Suprapubic skin (tissue), 4 donors: ENCODE results near the gene HSPA14.

ENCODE experiments used
- EP300 ChIP-seq: sonication (generic); formaldehyde crosslinking; IDR thresholded peaks from one replicate; pipeline ENCODE4 v1.6.1; 2017; ENCODE audit warnings: antibody characterized with exemption
- POLR2A ChIP-seq, 2 donors: fragments of 450-650 bp; IDR thresholded peaks; one replicate each; pipeline ENCODE4 v1.6.1; 2017; ENCODE audit warnings: antibody characterized with exemption in 2 of 2, mild to moderate bottlenecking in 2 of 2, moderate library complexity in 2 of 2
- POLR2AphosphoS5 ChIP-seq, 3 donors: sonication (generic); formaldehyde crosslinking; IDR thresholded peaks; one replicate each; pipeline ENCODE4 v1.6.1; 2017; ENCODE audit warnings: antibody characterized with exemption in 3 of 3
- TF ChIP-seq, protein P1 (sequence below), 2 donors: fragments of 200-600 bp in 1 of 2; fragments of 450-650 bp in 1 of 2; sonication (generic) in 1 of 2; IDR thresholded peaks; one replicate each; pipeline ENCODE4 v1.5.1; 2016 to 2019; ENCODE audit warnings: antibody characterized with exemption in 2 of 2, mild to moderate bottlenecking in 1 of 2, moderate library complexity in 1 of 2

DNA sequence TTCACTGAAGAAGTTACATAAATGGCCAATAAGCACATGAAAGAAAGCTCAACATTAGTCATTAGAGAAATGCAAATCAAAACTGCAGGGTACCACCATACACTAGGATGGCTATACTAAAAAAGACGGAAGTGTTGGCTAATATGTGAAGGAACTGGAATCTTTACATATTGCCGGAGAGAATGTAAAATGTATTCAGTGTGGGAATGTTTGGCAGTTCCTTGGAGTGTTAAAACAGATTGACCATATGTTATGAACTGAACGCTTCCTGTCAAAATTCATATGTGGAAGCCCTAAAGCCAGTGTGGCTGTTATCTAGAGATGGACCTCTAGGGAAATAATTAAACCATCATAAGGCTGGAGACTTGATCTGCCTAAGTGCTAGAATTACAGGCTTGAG is 73.7 kb downstream of the HSPA14 start:
- TF ChIP-seq, protein P1, sequence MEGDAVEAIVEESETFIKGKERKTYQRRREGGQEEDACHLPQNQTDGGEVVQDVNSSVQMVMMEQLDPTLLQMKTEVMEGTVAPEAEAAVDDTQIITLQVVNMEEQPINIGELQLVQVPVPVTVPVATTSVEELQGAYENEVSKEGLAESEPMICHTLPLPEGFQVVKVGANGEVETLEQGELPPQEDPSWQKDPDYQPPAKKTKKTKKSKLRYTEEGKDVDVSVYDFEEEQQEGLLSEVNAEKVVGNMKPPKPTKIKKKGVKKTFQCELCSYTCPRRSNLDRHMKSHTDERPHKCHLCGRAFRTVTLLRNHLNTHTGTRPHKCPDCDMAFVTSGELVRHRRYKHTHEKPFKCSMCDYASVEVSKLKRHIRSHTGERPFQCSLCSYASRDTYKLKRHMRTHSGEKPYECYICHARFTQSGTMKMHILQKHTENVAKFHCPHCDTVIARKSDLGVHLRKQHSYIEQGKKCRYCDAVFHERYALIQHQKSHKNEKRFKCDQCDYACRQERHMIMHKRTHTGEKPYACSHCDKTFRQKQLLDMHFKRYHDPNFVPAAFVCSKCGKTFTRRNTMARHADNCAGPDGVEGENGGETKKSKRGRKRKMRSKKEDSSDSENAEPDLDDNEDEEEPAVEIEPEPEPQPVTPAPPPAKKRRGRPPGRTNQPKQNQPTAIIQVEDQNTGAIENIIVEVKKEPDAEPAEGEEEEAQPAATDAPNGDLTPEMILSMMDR (IDR thresholded peaks at IDR 0.05) = no peak
- TF ChIP-seq POLR2AphosphoS5 (IDR thresholded peaks at IDR 0.05) = no peak
- TF ChIP-seq EP300 = no peak
- TF ChIP-seq POLR2A (IDR thresholded peaks at IDR 0.05) = no peak
